ENCODE data around the gene REG4. TPM values are rescaled to one million over a fixed set of nuclear protein-coding genes. Genes with fewer than 3 reads are reported as not detected.
A peak's percentile ranks its signal among the peaks of the same experiment; 100 is the strongest.

Gene REG4
- total RNA-seq, 1 donor from 2014 or later = 4.3 TPM

DNA sequence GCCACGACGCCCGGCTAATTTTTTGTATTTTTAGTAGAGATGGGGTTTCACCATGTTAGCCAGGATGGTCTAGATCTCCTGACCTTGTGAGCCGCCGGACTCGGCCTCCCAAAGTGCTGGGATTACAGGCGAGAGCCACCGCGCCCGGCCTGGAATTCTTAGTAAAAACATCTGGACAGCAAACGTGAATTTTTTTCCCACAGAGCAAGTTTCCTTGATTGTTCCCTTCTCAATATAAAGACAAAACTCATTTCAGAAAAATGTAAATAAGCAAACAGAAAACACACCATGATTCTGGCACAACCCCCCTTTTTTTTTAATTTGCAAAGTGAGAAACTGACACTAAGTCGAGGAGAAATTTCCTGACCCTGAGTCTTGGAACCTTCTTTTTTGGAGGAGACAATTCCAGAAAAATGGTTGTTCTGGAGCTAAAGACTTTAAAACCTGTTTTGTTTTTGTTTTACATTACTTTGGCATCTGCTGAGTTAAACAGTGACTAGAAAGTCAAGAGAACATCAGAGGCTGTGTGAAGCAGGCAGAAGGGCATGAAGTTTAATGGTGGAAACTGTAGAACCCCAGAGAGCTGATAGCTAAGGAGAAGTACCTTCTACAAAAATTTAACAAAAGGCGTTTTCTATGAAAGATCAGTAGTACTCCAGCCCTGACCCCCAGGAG is 32.2 kb downstream of the REG4 start:
- Mint-ChIP-seq H3K4me3 (no peak overlapping the region), H3K27ac (peak overlapping the region; percentile 85), H3K4me1 (ENCODE audit: unreplicated experiment) (peaks cover 53% of the 10 kb centered on the region), H3K9me3 (peaks cover 5% of the 10 kb centered on the region), H3K36me3 (peaks cover 3% of the 10 kb centered on the region), H3K27me3 (no peaks in the 10 kb centered on the region)
- no peak for DNase-seq (ENCODE audit: extremely low spot score, unreplicated experiment)
- TF ChIP-seq, protein P1, sequence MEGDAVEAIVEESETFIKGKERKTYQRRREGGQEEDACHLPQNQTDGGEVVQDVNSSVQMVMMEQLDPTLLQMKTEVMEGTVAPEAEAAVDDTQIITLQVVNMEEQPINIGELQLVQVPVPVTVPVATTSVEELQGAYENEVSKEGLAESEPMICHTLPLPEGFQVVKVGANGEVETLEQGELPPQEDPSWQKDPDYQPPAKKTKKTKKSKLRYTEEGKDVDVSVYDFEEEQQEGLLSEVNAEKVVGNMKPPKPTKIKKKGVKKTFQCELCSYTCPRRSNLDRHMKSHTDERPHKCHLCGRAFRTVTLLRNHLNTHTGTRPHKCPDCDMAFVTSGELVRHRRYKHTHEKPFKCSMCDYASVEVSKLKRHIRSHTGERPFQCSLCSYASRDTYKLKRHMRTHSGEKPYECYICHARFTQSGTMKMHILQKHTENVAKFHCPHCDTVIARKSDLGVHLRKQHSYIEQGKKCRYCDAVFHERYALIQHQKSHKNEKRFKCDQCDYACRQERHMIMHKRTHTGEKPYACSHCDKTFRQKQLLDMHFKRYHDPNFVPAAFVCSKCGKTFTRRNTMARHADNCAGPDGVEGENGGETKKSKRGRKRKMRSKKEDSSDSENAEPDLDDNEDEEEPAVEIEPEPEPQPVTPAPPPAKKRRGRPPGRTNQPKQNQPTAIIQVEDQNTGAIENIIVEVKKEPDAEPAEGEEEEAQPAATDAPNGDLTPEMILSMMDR (conservative IDR thresholded peaks at IDR 0.05) = no peak

DNA sequence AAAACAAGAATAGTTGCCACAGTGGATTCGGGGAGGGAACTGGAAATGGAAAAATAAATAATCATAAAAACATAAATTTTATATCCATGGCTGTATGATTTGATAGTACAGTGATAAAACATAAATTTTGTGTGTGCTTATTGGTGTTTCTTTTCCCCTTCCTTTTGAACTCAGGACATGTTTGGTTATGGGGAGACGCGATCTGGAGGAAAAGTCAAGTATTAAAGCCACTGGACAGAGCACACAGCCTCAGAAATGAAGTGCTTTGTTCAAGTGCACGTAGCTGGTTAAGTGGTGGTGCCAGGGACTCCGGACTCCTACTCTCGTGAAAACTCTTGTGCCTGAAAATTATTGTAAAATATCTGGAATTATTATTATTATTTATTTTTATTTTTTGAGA is 32.9 kb downstream of the REG4 start:
- TF ChIP-seq, protein P1 (conservative IDR thresholded peaks at IDR 0.05) = no peak
- Mint-ChIP-seq H3K27me3 (no peaks in the 10 kb centered on the region), H3K36me3 (peaks cover 3% of the 10 kb centered on the region), H3K4me1 (ENCODE audit: unreplicated experiment) (peaks cover 53% of the 10 kb centered on the region), H3K27ac (no peak overlapping the region), H3K4me3 (no peak overlapping the region), H3K9me3 (peaks cover 5% of the 10 kb centered on the region)
- no peak for DNase-seq (ENCODE audit: extremely low spot score, unreplicated experiment)

DNA sequence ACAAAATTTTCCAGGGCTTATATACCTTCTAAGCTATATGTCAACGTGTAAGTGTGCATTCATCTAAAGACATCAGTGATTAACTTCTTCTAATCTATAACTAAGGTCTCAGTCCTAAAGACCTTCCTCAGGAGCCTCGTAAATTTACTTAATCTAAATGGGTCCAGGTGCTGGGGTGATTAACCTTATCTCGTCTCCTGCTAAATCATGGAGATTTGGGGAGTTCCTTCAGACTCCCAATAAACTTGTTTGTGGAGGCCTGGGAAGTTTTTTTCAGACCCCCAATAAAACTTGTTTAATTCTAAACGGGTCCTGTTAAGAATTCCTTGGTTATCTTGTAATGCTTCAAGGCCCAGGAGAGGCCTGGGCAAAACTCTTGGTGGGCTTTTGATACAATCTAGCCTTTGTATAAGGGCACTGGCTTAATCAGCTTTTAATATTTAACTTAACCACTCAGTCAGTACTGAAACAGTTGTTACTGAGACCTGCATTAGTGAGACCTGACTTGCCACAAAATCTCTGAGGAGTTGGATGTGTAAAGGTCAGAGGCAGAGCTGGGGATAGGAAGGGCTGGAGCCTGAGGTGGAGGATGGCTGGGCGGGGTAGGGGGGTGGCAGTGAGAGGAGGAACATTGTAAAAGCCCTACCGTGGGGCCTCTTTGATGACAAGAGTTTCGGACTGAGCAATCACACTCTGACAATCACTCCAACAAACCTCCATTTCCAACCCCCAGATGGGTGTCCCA is 36.3 kb downstream of the REG4 start:
- peaks cover 25% of the 10 kb centered on the region for H3K4me1 Mint-ChIP-seq (ENCODE audit: unreplicated experiment)
- DNase-seq (ENCODE audit: extremely low spot score, unreplicated experiment) = no peak
- peak overlapping the region; percentile 45 for H3K27ac Mint-ChIP-seq
- TF ChIP-seq, protein P1 (conservative IDR thresholded peaks at IDR 0.05) = no peak
- H3K4me3 Mint-ChIP-seq = peak overlapping the region; percentile 48
- H3K9me3 Mint-ChIP-seq = peaks cover under 1% of the 10 kb centered on the region
- H3K27me3 Mint-ChIP-seq = no peaks in the 10 kb centered on the region
- H3K36me3 Mint-ChIP-seq = peaks cover 3% of the 10 kb centered on the region

DNA sequence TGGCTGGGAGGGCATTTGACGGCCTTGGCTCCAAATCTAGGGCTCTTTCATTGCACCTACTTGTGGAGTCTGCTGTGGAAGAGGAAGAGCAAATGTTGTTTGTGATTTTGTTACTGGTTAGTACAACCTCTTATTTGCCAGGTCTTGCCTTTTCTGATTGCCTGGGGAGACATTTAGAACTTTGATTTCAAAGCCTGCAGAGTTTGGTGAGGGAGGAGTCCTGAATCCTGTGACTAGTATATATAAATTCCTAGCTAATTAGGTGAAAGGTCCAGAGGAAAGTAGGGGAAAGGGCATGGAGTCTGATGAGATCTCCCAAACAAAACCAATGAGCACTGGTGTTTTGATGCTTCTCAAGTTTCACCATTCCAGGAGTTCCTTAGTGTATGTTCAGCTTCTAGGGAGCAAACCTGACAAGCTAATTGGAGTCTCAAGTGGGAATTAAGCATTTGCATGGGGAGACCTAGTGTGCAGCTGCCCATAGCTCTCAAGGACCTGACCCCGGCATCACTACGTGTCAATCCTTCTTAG is 37.5 kb downstream of the REG4 start:
- Mint-ChIP-seq H3K27me3 (no peaks in the 10 kb centered on the region), H3K4me3 (peak overlapping the region; percentile 0), H3K27ac (peak overlapping the region; percentile 9), H3K9me3 (no peaks in the 10 kb centered on the region), H3K36me3 (peaks cover 3% of the 10 kb centered on the region), H3K4me1 (ENCODE audit: unreplicated experiment) (peaks cover 17% of the 10 kb centered on the region)
- DNase-seq (ENCODE audit: extremely low spot score, unreplicated experiment) = no peak
- TF ChIP-seq, protein P1 (conservative IDR thresholded peaks at IDR 0.05) = no peak

DNA sequence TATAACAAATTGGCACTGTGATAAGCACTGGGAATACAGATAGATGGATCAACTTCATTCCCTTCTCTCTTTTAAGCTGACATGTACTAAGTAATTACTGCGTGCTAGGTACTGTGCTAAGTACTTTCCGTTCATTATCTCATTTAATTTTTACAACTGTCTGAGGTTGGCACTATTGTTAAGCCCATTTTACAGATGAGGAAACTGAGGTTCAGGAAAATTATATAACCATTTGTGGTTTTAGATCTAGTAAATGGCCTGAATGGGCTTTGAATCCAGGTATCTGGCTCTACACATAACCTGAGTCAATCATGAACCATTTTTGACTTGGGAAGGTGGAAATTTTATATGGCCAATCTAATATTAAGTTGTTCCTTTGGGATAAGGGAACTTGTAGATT is 39.0 kb downstream of the REG4 start:
- Mint-ChIP-seq H3K4me1 (ENCODE audit: unreplicated experiment) (peaks cover 28% of the 10 kb centered on the region), H3K27me3 (no peaks in the 10 kb centered on the region), H3K9me3 (no peaks in the 10 kb centered on the region), H3K4me3 (no peak overlapping the region), H3K36me3 (peaks cover 3% of the 10 kb centered on the region), H3K27ac (no peak overlapping the region)
- TF ChIP-seq, protein P1 (conservative IDR thresholded peaks at IDR 0.05) = no peak
- no peak for DNase-seq (ENCODE audit: extremely low spot score, unreplicated experiment)

Measured in type B pancreatic cell (in vitro differentiated cells).